Measurements from ENCODE around the gene MPRIP. TPM values are rescaled to one million over a fixed set of nuclear protein-coding genes. Genes with fewer than 3 reads are reported as not detected.

The MPRIP gene
- polyA plus RNA-seq, 1 donor from 2014 or later: 47.3 TPM

- no peaks in the 10 kb centered on the region for H3K27me3 ChIP-seq (ENCODE audit: insufficient read depth, low read depth, low read length)
- no peaks in the 10 kb centered on the region for H3K9me3 ChIP-seq (ENCODE audit: low read length)
- H3K4me2 ChIP-seq (ENCODE audit: low read length): no peak overlapping the region
- H3K79me2 ChIP-seq (replicated peaks; ENCODE audit: insufficient read depth, low read length): peaks cover 3% of the 10 kb centered on the region
- H3K36me3 ChIP-seq (ENCODE audit: insufficient read depth, low read length): no peaks in the 10 kb centered on the region
- no peak overlapping the region for H3K27ac ChIP-seq (ENCODE audit: low read length)
- no peak overlapping the region for H3K4me3 ChIP-seq (ENCODE audit: low read length)
- no peaks in the 10 kb centered on the region for H4K20me1 ChIP-seq (ENCODE audit: insufficient read depth)
- TF ChIP-seq EP300 (conservative IDR thresholded peaks at IDR 0.05; ENCODE audit: poor library complexity, severe bottlenecking) (no peak), MXI1 (conservative IDR thresholded peaks at IDR 0.05; ENCODE audit: poor library complexity, severe bottlenecking) (no peak), REST (IDR thresholded peaks at IDR 0.05; ENCODE audit: borderline replicate concordance) (no peak), TAF1 (IDR thresholded peaks at IDR 0.05; ENCODE audit: low read depth) (no peak), CTCF (IDR thresholded peaks at IDR 0.05; ENCODE audit: poor library complexity, severe bottlenecking) (no peak)
- no peaks in the 10 kb centered on the region for H3F3A ChIP-seq (ENCODE audit: insufficient read depth, low read length, poor library complexity, severe bottlenecking)
- H3K9me2 ChIP-seq (ENCODE audit: insufficient read depth, low read length): no peaks in the 10 kb centered on the region
- no peak overlapping the region for H2AFZ ChIP-seq (ENCODE audit: low read depth, low read length)
- H3K9ac ChIP-seq (ENCODE audit: low read length): no peak overlapping the region
These were observed 42.1 kb downstream of the MPRIP start for GRCh38 chr17:17084317-17084835.

- Histone ChIP-seq H3K79me2 (replicated peaks; ENCODE audit: insufficient read depth, low read length) (peaks cover 3% of the 10 kb centered on the region), H3K9ac (ENCODE audit: low read length) (no peak overlapping the region), H3K4me3 (ENCODE audit: low read length) (no peak overlapping the region), H3K27ac (ENCODE audit: low read length) (no peak overlapping the region), H3K27me3 (ENCODE audit: insufficient read depth, low read depth, low read length) (no peaks in the 10 kb centered on the region), H3F3A (ENCODE audit: insufficient read depth, low read length, poor library complexity, severe bottlenecking) (no peaks in the 10 kb centered on the region), H3K9me3 (ENCODE audit: low read length) (no peaks in the 10 kb centered on the region), H4K20me1 (ENCODE audit: insufficient read depth) (no peaks in the 10 kb centered on the region), H2AFZ (ENCODE audit: low read depth, low read length) (no peak overlapping the region), H3K36me3 (ENCODE audit: insufficient read depth, low read length) (no peaks in the 10 kb centered on the region), H3K4me2 (ENCODE audit: low read length) (no peak overlapping the region), H3K9me2 (ENCODE audit: insufficient read depth, low read length) (no peaks in the 10 kb centered on the region)
- TF ChIP-seq EP300 (conservative IDR thresholded peaks at IDR 0.05; ENCODE audit: poor library complexity, severe bottlenecking) (no peak), REST (IDR thresholded peaks at IDR 0.05; ENCODE audit: borderline replicate concordance) (no peak), MXI1 (conservative IDR thresholded peaks at IDR 0.05; ENCODE audit: poor library complexity, severe bottlenecking) (no peak), EZH2 (IDR thresholded peaks at IDR 0.05; ENCODE audit: borderline replicate concordance, insufficient read depth, low read length, poor library complexity, severe bottlenecking) (no peak), SMC3 (conservative IDR thresholded peaks at IDR 0.05; ENCODE audit: poor library complexity) (no peak), RAD21 (conservative IDR thresholded peaks at IDR 0.05) (no peak), TAF1 (IDR thresholded peaks at IDR 0.05; ENCODE audit: low read depth) (no peak), POLR2AphosphoS5 (IDR thresholded peaks at IDR 0.05) (no peak), CTCF (IDR thresholded peaks at IDR 0.05; ENCODE audit: poor library complexity, severe bottlenecking) (no peak)
These were observed 42.7 kb downstream of the MPRIP start for GRCh38 chr17:17084941-17085340.
